ENCODE results near the gene TREML4.

Gene TREML4, protein sequence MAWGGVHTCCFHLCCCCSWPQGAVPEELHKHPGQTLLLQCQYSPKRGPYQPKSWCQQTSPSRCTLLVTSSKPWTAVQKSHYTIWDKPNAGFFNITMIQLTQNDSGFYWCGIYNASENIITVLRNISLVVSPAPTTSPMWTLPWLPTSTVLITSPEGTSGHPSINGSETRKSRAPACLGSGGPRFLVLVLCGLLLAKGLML

DNA sequence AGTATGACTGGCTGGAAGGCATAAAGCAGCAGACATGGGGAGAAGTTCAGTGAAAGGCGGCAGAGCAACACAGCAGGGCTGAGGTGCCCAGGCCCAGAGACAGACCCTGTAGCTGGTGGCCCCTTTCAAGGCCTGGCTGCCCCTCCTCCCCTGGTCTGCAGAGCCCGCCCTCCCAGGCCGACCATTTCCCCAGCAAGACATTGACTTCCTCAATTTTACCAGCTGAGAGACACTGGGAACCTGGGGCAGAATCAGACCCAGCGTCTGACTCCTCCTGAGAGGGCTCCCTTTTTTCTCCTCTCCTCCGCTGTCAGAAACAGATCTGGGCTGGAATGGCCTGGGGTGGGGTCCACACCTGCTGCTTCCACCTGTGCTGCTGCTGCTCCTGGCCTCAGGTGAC lies at the start of gene TREML4:
Gene TREML4 (plus strand): TSS at position 254 of the 400 bp plus-strand sequence. CDS start 79 bp downstream, at position 333.
- no peak for TF ChIP-seq GATA2 (IDR thresholded peaks at IDR 0.05; ENCODE audit: low read depth, low read length)
- TF ChIP-seq GATA3 (IDR thresholded peaks at IDR 0.05; ENCODE audit: low read depth, low read length): no peak

DNA sequence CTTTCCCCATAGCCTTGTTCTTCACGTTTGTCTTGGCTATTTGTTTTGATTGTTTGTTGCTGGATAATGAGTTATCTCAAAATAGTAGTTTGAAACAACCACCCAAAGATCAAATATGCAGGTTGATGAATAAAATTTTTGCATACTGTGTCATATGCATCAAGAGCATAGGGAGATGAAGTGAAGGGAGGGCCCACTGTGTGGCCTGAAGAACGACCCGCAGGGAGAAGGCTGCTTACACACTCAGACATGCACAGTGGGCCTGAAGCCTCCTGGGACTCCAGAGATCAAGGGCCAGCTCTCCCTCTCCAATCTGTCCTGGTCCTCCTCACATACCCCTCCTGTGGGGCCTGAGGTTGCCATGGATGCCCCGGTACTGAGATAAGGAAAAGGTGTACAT lies 49.0 kb upstream of the TREML4 start:
- TF ChIP-seq GATA3 (IDR thresholded peaks at IDR 0.05; ENCODE audit: low read depth, low read length) (no peak), GATA2 (IDR thresholded peaks at IDR 0.05; ENCODE audit: low read depth, low read length) (no peak)

DNA sequence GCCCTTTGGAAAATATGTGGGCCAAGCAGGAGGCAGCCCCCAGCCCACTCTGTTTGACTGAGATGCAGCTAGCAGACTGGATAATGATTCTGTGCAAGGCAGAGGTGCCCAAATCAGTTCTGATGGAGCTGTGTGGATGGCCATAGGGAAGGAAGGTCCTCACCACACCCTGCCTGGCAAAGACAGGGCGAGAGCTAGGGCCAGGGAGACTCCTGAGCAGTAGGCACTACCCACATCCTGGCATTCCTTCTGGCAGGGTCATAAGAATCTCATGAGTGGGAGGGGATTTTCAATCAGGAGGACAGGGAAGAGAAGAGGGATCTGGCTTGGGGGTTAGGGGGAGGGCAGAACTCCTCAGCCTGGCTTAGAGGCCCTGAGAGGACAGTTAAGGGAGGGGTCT lies 46.6 kb upstream of the TREML4 start:
- TF ChIP-seq GATA2 (IDR thresholded peaks at IDR 0.05; ENCODE audit: low read depth, low read length): no peak

- TF ChIP-seq GATA3 (IDR thresholded peaks at IDR 0.05; ENCODE audit: low read depth, low read length): no peak
- no peak for TF ChIP-seq GATA2 (IDR thresholded peaks at IDR 0.05; ENCODE audit: low read depth, low read length)
Observed at GRCh38 chr6:41182069-41183034, 45.8 kb upstream of the TREML4 start.

- TF ChIP-seq GATA2 (IDR thresholded peaks at IDR 0.05; ENCODE audit: low read depth, low read length): no peak
- no peak for TF ChIP-seq GATA3 (IDR thresholded peaks at IDR 0.05; ENCODE audit: low read depth, low read length)
Observed at GRCh38 chr6:41184761-41185160, 43.4 kb upstream of the TREML4 start.

GRCh38 chr6:41186031-41186562 lies 42.1 kb upstream of the TREML4 start:
- no peak for TF ChIP-seq GATA2 (IDR thresholded peaks at IDR 0.05; ENCODE audit: low read depth, low read length)
- TF ChIP-seq GATA3 (IDR thresholded peaks at IDR 0.05; ENCODE audit: low read depth, low read length): no peak

- TF ChIP-seq GATA3 (IDR thresholded peaks at IDR 0.05; ENCODE audit: low read depth, low read length) (no peak), GATA2 (IDR thresholded peaks at IDR 0.05; ENCODE audit: low read depth, low read length) (no peak)
Observed at GRCh38 chr6:41187924-41188886, 39.9 kb upstream of the TREML4 start.

DNA sequence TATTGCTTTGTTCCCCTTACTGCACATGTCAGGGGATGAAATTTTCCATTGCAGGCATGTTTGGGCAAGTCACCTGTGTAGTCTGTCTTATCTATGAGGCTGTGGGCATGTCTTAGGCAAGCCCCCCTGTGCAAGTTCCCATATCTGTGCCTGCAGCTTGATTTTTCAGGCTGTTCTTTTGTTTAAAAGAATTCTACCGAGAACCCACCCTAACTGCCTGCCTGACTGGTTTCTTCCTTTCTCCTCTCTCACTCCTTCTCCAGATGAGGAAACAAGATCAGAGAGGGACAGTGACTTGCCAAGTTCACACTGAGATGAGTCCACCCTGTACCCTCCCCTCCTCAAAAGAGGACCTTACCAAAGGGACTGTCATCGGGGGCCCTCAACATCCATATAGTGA lies 38.2 kb upstream of the TREML4 start:
- no peak for TF ChIP-seq GATA3 (IDR thresholded peaks at IDR 0.05; ENCODE audit: low read depth, low read length)
- no peak for TF ChIP-seq GATA2 (IDR thresholded peaks at IDR 0.05; ENCODE audit: low read depth, low read length)

DNA sequence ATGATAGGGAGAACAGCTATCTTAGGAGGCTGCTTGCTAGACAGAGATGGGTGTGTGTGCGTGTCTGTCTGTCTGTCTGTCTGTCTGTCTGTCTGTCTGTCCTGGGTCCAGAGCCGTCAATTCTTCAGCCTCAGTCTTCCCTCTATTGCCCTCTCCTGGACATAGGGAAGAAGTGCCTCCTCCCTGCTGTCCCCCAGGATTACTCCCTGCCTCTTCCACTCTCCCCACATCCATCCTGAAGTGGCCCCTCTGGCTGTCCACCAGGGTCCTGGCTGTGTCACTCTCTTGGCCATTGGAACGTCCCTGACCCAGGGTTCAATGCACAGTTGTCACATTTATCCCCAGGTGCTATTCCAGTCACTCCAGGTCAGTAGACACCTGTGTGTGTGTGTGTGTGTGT lies 37.4 kb upstream of the TREML4 start:
- no peak for TF ChIP-seq GATA2 (IDR thresholded peaks at IDR 0.05; ENCODE audit: low read depth, low read length)

GRCh38 chr6:41191569-41191968 lies 36.6 kb upstream of the TREML4 start:
- TF ChIP-seq GATA2 (IDR thresholded peaks at IDR 0.05; ENCODE audit: low read depth, low read length): no peak

GRCh38 chr6:41193171-41193734 lies 34.9 kb upstream of the TREML4 start:
- TF ChIP-seq GATA2 (IDR thresholded peaks at IDR 0.05; ENCODE audit: low read depth, low read length) (no peak), GATA3 (IDR thresholded peaks at IDR 0.05; ENCODE audit: low read depth, low read length) (no peak)

DNA sequence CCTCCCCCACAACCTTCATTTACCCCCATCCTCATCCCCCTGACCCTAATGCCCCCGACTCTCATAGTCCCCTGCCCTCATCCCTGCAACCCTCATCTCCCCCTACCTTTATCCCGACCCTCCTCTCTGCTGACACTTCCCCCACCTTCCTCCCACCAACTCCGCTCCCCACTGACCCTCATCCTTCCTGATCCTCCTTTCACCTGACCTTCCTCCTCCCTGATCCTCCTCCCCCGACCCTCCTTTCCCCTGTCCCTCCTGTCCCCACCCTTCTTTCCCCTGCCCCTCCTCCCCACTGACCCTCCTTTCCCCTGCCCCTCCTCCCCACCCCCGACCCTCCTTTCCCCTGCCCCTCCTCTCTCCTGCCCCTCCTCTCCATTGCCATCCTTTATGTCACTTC lies 34.3 kb upstream of the TREML4 start:
- TF ChIP-seq GATA3 (IDR thresholded peaks at IDR 0.05; ENCODE audit: low read depth, low read length) (no peak), GATA2 (IDR thresholded peaks at IDR 0.05; ENCODE audit: low read depth, low read length) (no peak)

DNA sequence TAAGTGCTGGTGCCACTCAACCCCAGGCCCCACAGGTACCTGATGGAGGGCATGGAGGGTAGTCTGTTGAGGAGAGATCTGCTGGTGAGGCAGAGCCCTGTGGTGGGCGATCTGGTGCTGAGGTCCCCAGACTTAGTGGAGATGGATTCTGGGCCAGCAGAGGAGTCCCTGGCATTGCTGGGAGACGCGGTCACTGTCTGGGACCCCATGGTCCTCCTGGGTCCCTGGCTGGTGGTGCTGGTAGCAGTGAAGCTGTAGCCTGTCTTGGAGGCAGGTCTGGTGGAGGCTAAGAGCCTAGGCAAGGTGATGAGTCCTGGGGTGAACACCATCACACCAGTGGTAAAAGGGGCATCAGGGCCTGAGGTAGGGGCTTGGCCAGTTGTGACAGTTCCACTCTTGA lies 33.8 kb upstream of the TREML4 start:
- TF ChIP-seq GATA3 (IDR thresholded peaks at IDR 0.05; ENCODE audit: low read depth, low read length) (no peak), GATA2 (IDR thresholded peaks at IDR 0.05; ENCODE audit: low read depth, low read length) (no peak)

DNA sequence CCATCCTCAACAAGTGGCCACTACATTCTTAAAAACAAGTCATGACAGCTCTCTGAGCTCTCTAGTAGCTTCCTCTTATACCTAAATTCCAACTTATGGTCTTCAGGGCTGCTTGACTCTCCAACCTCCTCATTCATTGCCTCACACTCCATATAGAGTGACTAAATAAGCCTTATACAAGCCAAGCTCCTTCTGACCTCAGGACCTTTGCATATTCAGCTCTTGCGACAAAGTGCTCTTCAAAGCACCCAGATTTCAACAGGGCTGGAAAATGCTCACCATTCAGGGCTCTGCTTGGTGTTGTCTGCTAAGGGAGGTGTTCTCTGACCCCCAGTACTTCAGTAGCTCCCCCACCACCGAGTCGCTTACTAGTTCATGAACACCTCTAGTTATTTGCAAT lies 30.9 kb upstream of the TREML4 start:
- TF ChIP-seq GATA3 (IDR thresholded peaks at IDR 0.05; ENCODE audit: low read depth, low read length) (no peak), GATA2 (IDR thresholded peaks at IDR 0.05; ENCODE audit: low read depth, low read length) (no peak)
